Measurements from ENCODE around the gene STX16. TPM values are rescaled to one million over a fixed set of nuclear protein-coding genes. Genes with fewer than 3 reads are reported as not detected.

STX16 gene
- total RNA-seq, 1 experiment from 2014 or later: 44.5 TPM

- no peaks in the 10 kb centered on the region for H3K9me3 ChIP-seq (ENCODE audit: low read depth, low read length, poor library complexity, severe bottlenecking)
- ChIA-PET CTCF (no interaction called here), POLR2A (ENCODE audit: low non-redundant PET) (no interaction called here)
- H3K27ac ChIP-seq (ENCODE audit: low read depth, low read length, poor library complexity, severe bottlenecking): no peak overlapping the region
- H3K36me3 ChIP-seq (ENCODE audit: insufficient read depth, low read length, poor library complexity, severe bottlenecking): peaks cover 38% of the 10 kb centered on the region
- no peaks in the 10 kb centered on the region for H3K27me3 ChIP-seq (replicated peaks; ENCODE audit: insufficient read depth, low read depth, low read length, poor library complexity)
- DNase-seq (ENCODE audit: low spot score): no peak
- H3K4me1 ChIP-seq (ENCODE audit: insufficient read depth, low read length, poor library complexity, severe bottlenecking): no peaks in the 10 kb centered on the region
- TF ChIP-seq EZH2 (IDR thresholded peaks at IDR 0.05; ENCODE audit: borderline replicate concordance, low read depth, low read length, poor library complexity, severe bottlenecking) (no peak), CTCF (conservative IDR thresholded peaks at IDR 0.05; ENCODE audit: low read depth, low read length) (no peak)
- BruUV-seq (replicated peaks): no TSS peak
- no peak overlapping the region for H3K4me3 ChIP-seq (ENCODE audit: low read depth, low read length, poor library complexity, severe bottlenecking)
- intact Hi-C loops (cut with micrococcal nuclease; ENCODE audit: unreplicated experiment): no loop called here
These were observed 25.1 kb downstream of the STX16 start for GRCh38 chr20:58676161-58676560.

GRCh38 chr20:58677079-58677604 is 26.1 kb downstream of the STX16 start:
- ChIA-PET POLR2A (ENCODE audit: low non-redundant PET) (interaction anchor here (0.5 kb wide), 1 partner anchor 355 kb away, joined by 6 read pairs; no protein-coding TSS in a partner anchor), CTCF (no interaction called here)
- Histone ChIP-seq H3K36me3 (ENCODE audit: insufficient read depth, low read length, poor library complexity, severe bottlenecking) (peaks cover 38% of the 10 kb centered on the region), H3K27me3 (replicated peaks; ENCODE audit: insufficient read depth, low read depth, low read length, poor library complexity) (no peaks in the 10 kb centered on the region), H3K4me3 (ENCODE audit: low read depth, low read length, poor library complexity, severe bottlenecking) (no peak overlapping the region), H3K27ac (ENCODE audit: low read depth, low read length, poor library complexity, severe bottlenecking) (no peak overlapping the region), H3K4me1 (ENCODE audit: insufficient read depth, low read length, poor library complexity, severe bottlenecking) (no peaks in the 10 kb centered on the region), H3K9me3 (ENCODE audit: low read depth, low read length, poor library complexity, severe bottlenecking) (no peaks in the 10 kb centered on the region)
- BruUV-seq (replicated peaks): TSS peak; percentile 32
- intact Hi-C loops (cut with micrococcal nuclease; ENCODE audit: unreplicated experiment): no loop called here
- TF ChIP-seq CTCF (conservative IDR thresholded peaks at IDR 0.05; ENCODE audit: low read depth, low read length) (no peak), EZH2 (IDR thresholded peaks at IDR 0.05; ENCODE audit: borderline replicate concordance, low read depth, low read length, poor library complexity, severe bottlenecking) (no peak)
- DNase-seq (ENCODE audit: low spot score): no peak

GRCh38 chr20:58677808-58678207 is 26.7 kb downstream of the STX16 start:
- H3K4me1 ChIP-seq (ENCODE audit: insufficient read depth, low read length, poor library complexity, severe bottlenecking): no peaks in the 10 kb centered on the region
- DNase-seq (ENCODE audit: low spot score): no peak
- no peak for TF ChIP-seq EZH2 (IDR thresholded peaks at IDR 0.05; ENCODE audit: borderline replicate concordance, low read depth, low read length, poor library complexity, severe bottlenecking)
- intact Hi-C loops (cut with micrococcal nuclease; ENCODE audit: unreplicated experiment): no loop called here
- no peak overlapping the region for H3K4me3 ChIP-seq (ENCODE audit: low read depth, low read length, poor library complexity, severe bottlenecking)
- H3K27ac ChIP-seq (ENCODE audit: low read depth, low read length, poor library complexity, severe bottlenecking): no peak overlapping the region
- CTCF ChIA-PET: no interaction called here
- H3K9me3 ChIP-seq (ENCODE audit: low read depth, low read length, poor library complexity, severe bottlenecking): no peaks in the 10 kb centered on the region
- POLR2A ChIA-PET (ENCODE audit: low non-redundant PET): interaction anchor here (0.5 kb wide), 1 partner anchor 355 kb away, joined by 6 read pairs; no protein-coding TSS in a partner anchor
- no peaks in the 10 kb centered on the region for H3K27me3 ChIP-seq (replicated peaks; ENCODE audit: insufficient read depth, low read depth, low read length, poor library complexity)
- BruUV-seq (replicated peaks): no TSS peak
- H3K36me3 ChIP-seq (ENCODE audit: insufficient read depth, low read length, poor library complexity, severe bottlenecking): peaks cover 37% of the 10 kb centered on the region

DNA sequence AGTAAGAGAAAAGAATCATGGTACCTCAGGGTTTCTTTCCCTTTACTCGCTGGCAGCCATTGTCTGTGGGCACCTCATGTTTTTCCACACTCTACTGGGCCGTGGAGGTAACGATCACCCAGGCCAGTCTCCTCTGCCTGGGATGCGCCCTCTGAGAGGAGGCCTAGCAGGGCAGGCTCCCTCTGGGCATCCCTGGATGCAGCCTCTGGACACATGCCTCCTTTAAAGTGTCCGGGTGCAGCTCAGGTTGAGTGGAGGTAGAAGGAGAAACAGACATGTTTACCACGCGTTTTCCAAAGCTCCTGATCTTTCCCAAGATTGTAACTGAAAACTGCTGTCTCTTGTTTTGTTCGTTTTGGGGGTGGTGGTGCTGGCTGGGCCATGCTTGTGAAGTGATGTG is 27.7 kb downstream of the STX16 start:
- no TSS peak for BruUV-seq (replicated peaks)
- ChIA-PET POLR2A (ENCODE audit: low non-redundant PET) (interaction anchor here (0.6 kb wide), 1 partner anchor 353 kb away, joined by 3 read pairs; the partner anchor contains the start of gene ATP5F1E), CTCF (no interaction called here)
- no peak for DNase-seq (ENCODE audit: low spot score)
- TF ChIP-seq EZH2 (IDR thresholded peaks at IDR 0.05; ENCODE audit: borderline replicate concordance, low read depth, low read length, poor library complexity, severe bottlenecking) (no peak), CTCF (conservative IDR thresholded peaks at IDR 0.05; ENCODE audit: low read depth, low read length) (no peak)
- no peaks in the 10 kb centered on the region for H3K27me3 ChIP-seq (replicated peaks; ENCODE audit: insufficient read depth, low read depth, low read length, poor library complexity)
- no peak overlapping the region for H3K27ac ChIP-seq (ENCODE audit: low read depth, low read length, poor library complexity, severe bottlenecking)
- intact Hi-C loops (cut with micrococcal nuclease; ENCODE audit: unreplicated experiment): no loop called here
- H3K4me3 ChIP-seq (ENCODE audit: low read depth, low read length, poor library complexity, severe bottlenecking): no peak overlapping the region
- H3K36me3 ChIP-seq (ENCODE audit: insufficient read depth, low read length, poor library complexity, severe bottlenecking): peaks cover 29% of the 10 kb centered on the region
- H3K9me3 ChIP-seq (ENCODE audit: low read depth, low read length, poor library complexity, severe bottlenecking): no peaks in the 10 kb centered on the region
- no peaks in the 10 kb centered on the region for H3K4me1 ChIP-seq (ENCODE audit: insufficient read depth, low read length, poor library complexity, severe bottlenecking)
